OCI-LY1 (cell line): ENCODE data around the gene GALNT18.

Source experiments
- H2AFZ ChIP-seq: fragments of 200-600 bp; sonication (generic), shearing (Covaris generic); 2 replicates; pipeline ENCODE4 v1.6.0; 2014; ENCODE audit warnings: antibody characterized with exemption, mild to moderate bottlenecking, low read length
- H3F3A ChIP-seq: fragments of 200-600 bp; sonication (generic), shearing (Covaris generic); 2 replicates; pipeline ENCODE4 v1.6.0; 2014; ENCODE audit warnings: mild to moderate bottlenecking, antibody characterized with exemption, low read length, moderate library complexity; ENCODE audit not compliant: insufficient read depth
- H3K27ac ChIP-seq: fragments of 200-600 bp; sonication (generic); 2 replicates; pipeline ENCODE4 v1.5.1; 2014; ENCODE audit warnings: low read length, mixed run types, mild to moderate bottlenecking, low read depth; ENCODE audit not compliant: poor library complexity, severe bottlenecking
- H3K27me3 ChIP-seq: fragments of 200-600 bp; sonication (generic); 2 replicates; pipeline ENCODE4 v1.6.0; 2014; ENCODE audit warnings: antibody characterized with exemption, mild to moderate bottlenecking, low read length, moderate library complexity; ENCODE audit not compliant: insufficient read depth
- H3K36me3 ChIP-seq: fragments of 200-600 bp; sonication (generic); 2 replicates; pipeline ENCODE4 v1.6.1; 2014; ENCODE audit warnings: mild to moderate bottlenecking, antibody characterized with exemption, low read length, moderate library complexity, mixed read lengths; ENCODE audit not compliant: insufficient read depth
- H3K4me1 ChIP-seq: fragments of 200-600 bp; sonication (generic); 2 replicates; pipeline ENCODE4 v1.5.1; 2014; ENCODE audit warnings: mild to moderate bottlenecking, low read length, moderate library complexity; ENCODE audit not compliant: insufficient read depth, severe bottlenecking
- H3K4me2 ChIP-seq: fragments of 200-600 bp; sonication (generic), shearing (Covaris generic); 2 replicates; pipeline ENCODE4 v1.6.1; 2014; ENCODE audit warnings: low read length
- H3K4me3 ChIP-seq: fragments of 200-600 bp; sonication (generic); 2 replicates; pipeline ENCODE4 v1.5.1; 2014; ENCODE audit warnings: low read length, low read depth, mild to moderate bottlenecking, mixed read lengths; ENCODE audit not compliant: poor library complexity, severe bottlenecking
- H3K79me2 ChIP-seq: fragments of 200-600 bp; shearing (Covaris generic); 2 replicates; pipeline ENCODE4 v1.6.1; 2016; ENCODE audit warnings: mixed run types, low read length, mixed read lengths; ENCODE audit not compliant: insufficient read depth
- H3K9ac ChIP-seq: fragments of 200-600 bp; sonication (generic), shearing (Covaris generic); 2 replicates; pipeline ENCODE4 v1.6.1; 2014; ENCODE audit warnings: mild to moderate bottlenecking, low read length, mixed read lengths
- H3K9me2 ChIP-seq: fragments of 200-600 bp; sonication (generic), shearing (Covaris generic); 2 replicates; pipeline ENCODE4 v1.6.1; 2014; ENCODE audit warnings: low read depth, mild to moderate bottlenecking, low read length, mixed read lengths
- H3K9me3 ChIP-seq: fragments of 200-600 bp; shearing (Covaris generic); 2 replicates; pipeline ENCODE4 v1.6.1; 2014; ENCODE audit warnings: low read length, mixed read lengths
- H4K20me1 ChIP-seq: fragments of 200-600 bp; sonication (generic), shearing (Covaris generic); 2 replicates; pipeline ENCODE4 v1.6.0; 2016; ENCODE audit warnings: mild to moderate bottlenecking, low read length; ENCODE audit not compliant: insufficient read depth
- CTCF ChIP-seq: fragments of 200-600 bp; sonication (generic), shearing (Covaris generic); IDR thresholded peaks from 2 replicates; pipeline ENCODE4 v1.5.1; 2017; ENCODE audit warnings: mild to moderate bottlenecking, antibody characterized with exemption, low read length, moderate library complexity, mixed read lengths
- EZH2 ChIP-seq: fragments of 200-600 bp; sonication (generic), shearing (Covaris generic); IDR thresholded peaks from 2 replicates; pipeline ENCODE4 v1.8.0; 2017; ENCODE audit warnings: borderline replicate concordance, mixed run types, mild to moderate bottlenecking, antibody characterized with exemption, low read length, moderate library complexity, mixed read lengths

GALNT18 gene

GRCh38 chr11:11270236-11270775 lies 351.5 kb downstream of the GALNT18 start:
- Histone ChIP-seq H3K36me3 (no peaks in the 10 kb centered on the region), H3K9ac (no peak overlapping the region), H3F3A (no peaks in the 10 kb centered on the region), H3K27ac (no peak overlapping the region), H3K9me3 (no peaks in the 10 kb centered on the region), H2AFZ (no peak overlapping the region), H3K27me3 (no peaks in the 10 kb centered on the region), H3K4me2 (no peak overlapping the region), H3K4me3 (no peak overlapping the region), H3K4me1 (no peaks in the 10 kb centered on the region), H3K9me2 (no peaks in the 10 kb centered on the region), H3K79me2 (no peaks in the 10 kb centered on the region), H4K20me1 (no peaks in the 10 kb centered on the region)
- TF ChIP-seq EZH2 (no peak), CTCF (no peak)

GRCh38 chr11:11268706-11269105 lies 353.1 kb downstream of the GALNT18 start:
- Histone ChIP-seq H4K20me1 (no peaks in the 10 kb centered on the region), H3K9ac (no peak overlapping the region), H2AFZ (no peak overlapping the region), H3K4me2 (no peak overlapping the region), H3K4me1 (no peaks in the 10 kb centered on the region), H3K9me2 (no peaks in the 10 kb centered on the region), H3K36me3 (no peaks in the 10 kb centered on the region), H3F3A (no peaks in the 10 kb centered on the region), H3K4me3 (no peak overlapping the region), H3K27ac (no peak overlapping the region), H3K27me3 (no peaks in the 10 kb centered on the region), H3K79me2 (no peaks in the 10 kb centered on the region), H3K9me3 (no peaks in the 10 kb centered on the region)
- no peak for TF ChIP-seq CTCF
- TF ChIP-seq EZH2: no peak

GRCh38 chr11:11268119-11268518 lies 353.7 kb downstream of the GALNT18 start:
- Histone ChIP-seq H2AFZ (no peak overlapping the region), H3K9ac (no peak overlapping the region), H3K27ac (no peak overlapping the region), H3K4me1 (no peaks in the 10 kb centered on the region), H3K4me3 (no peak overlapping the region), H3F3A (no peaks in the 10 kb centered on the region), H4K20me1 (no peaks in the 10 kb centered on the region), H3K9me3 (no peaks in the 10 kb centered on the region), H3K9me2 (no peaks in the 10 kb centered on the region), H3K79me2 (no peaks in the 10 kb centered on the region), H3K4me2 (no peak overlapping the region), H3K27me3 (no peaks in the 10 kb centered on the region), H3K36me3 (no peaks in the 10 kb centered on the region)
- no peak for TF ChIP-seq CTCF
- TF ChIP-seq EZH2: no peak
